IMR-90 (cell line): ENCODE results near the gene CABP7. TPM values are rescaled to one million over a fixed set of nuclear protein-coding genes. Genes with fewer than 3 reads are reported as not detected.

Experiments used
- ATAC-seq: fragments of 200-7000 bp; cut with Tn5 transposase; 2 replicates; pipeline ENCODE4 v1.9.1; 2020; ENCODE audit warnings: low read depth, mild to moderate bottlenecking, moderate library complexity
- BruUV-seq: library from RNA; stranded (reverse); fragments of 400-500 nt; replicated peaks from 2 replicates; lab custom pipeline; 2021; lab: Mats Ljungman, UMichigan
- CTCF ChIA-PET: fragments of 300-600 bp; formaldehyde crosslinking; extraction: SDS; loops from one replicate; lab custom pipeline; 2021; ENCODE audit warnings: antibody characterized with exemption; lab: Yijun Ruan, JAX
- POLR2A ChIA-PET: fragments of 300-600 bp; sonication (Branson Sonifier 250); formaldehyde crosslinking; loops from one replicate; lab custom pipeline; 2022; ENCODE audit warnings: antibody characterized with exemption; ENCODE audit not compliant: unreplicated experiment; lab: Charles Lee
- DNase-seq: peaks from one replicate; pipeline ENCODE4 v3.0.0; 2013
- H2AFZ ChIP-seq: replicated peaks from 2 replicates; pipeline ENCODE3; 2013; ENCODE audit warnings: low read length, mild to moderate bottlenecking; ENCODE audit not compliant: poor library complexity
- H2AK5ac ChIP-seq: 2 replicates; pipeline ENCODE4 v1.6.1; 2013; ENCODE audit warnings: low read depth, low read length, inconsistent platforms
- H2AK9ac ChIP-seq: replicated peaks from 2 replicates; pipeline ENCODE3; 2013; ENCODE audit warnings: mild to moderate bottlenecking, low read depth, low read length, moderate library complexity; ENCODE audit not compliant: poor library complexity
- H2BK120ac ChIP-seq: 2 replicates; pipeline ENCODE4 v1.6.1; 2013; ENCODE audit warnings: low read depth, low read length, inconsistent platforms
- H2BK15ac ChIP-seq: 3 replicates; pipeline ENCODE4 v1.6.1; 2013; ENCODE audit warnings: low read depth, low read length, inconsistent platforms
- H2BK20ac ChIP-seq: 2 replicates; pipeline ENCODE4 v1.6.1; 2013; ENCODE audit warnings: low read depth, mild to moderate bottlenecking, inconsistent platforms, low read length, moderate library complexity
- H2BK5ac ChIP-seq: 2 replicates; pipeline ENCODE4 v1.6.1; 2013; ENCODE audit warnings: mild to moderate bottlenecking, low read depth, low read length, inconsistent platforms; ENCODE audit not compliant: poor library complexity, severe bottlenecking
- H3K14ac ChIP-seq: replicated peaks from 2 replicates; pipeline ENCODE4 v1.6.1; 2013; ENCODE audit warnings: low read depth, low read length, inconsistent platforms
- H3K18ac ChIP-seq: 2 replicates; pipeline ENCODE4 v1.6.1; 2013; ENCODE audit warnings: low read depth, low read length, control low read depth
- H3K23ac ChIP-seq: 2 replicates; pipeline ENCODE4 v1.6.1; 2013; ENCODE audit warnings: low read depth, low read length, inconsistent platforms
- H3K27ac ChIP-seq: 2 replicates; pipeline ENCODE4 v1.5.1; 2013; ENCODE audit warnings: mild to moderate bottlenecking, control low read depth, low read length; ENCODE audit not compliant: insufficient read depth
- H3K27me3 ChIP-seq: 2 replicates; pipeline ENCODE4 v1.6.1; 2013; ENCODE audit warnings: low read length; ENCODE audit not compliant: control insufficient read depth, insufficient read depth
- H3K36me3 ChIP-seq: 2 replicates; pipeline ENCODE4 v1.6.1; 2013; ENCODE audit warnings: low read length, mixed read lengths; ENCODE audit not compliant: control insufficient read depth, insufficient read depth
- H3K4ac ChIP-seq: 2 replicates; pipeline ENCODE4 v1.6.1; 2013; ENCODE audit warnings: low read depth, low read length, inconsistent platforms
- H3K4me1 ChIP-seq: 2 replicates; pipeline ENCODE4 v1.6.1; 2013; ENCODE audit warnings: low read length, mixed read lengths; ENCODE audit not compliant: control insufficient read depth, insufficient read depth
- H3K4me2 ChIP-seq: 2 replicates; pipeline ENCODE4 v1.6.1; 2013; ENCODE audit warnings: low read depth, mild to moderate bottlenecking, control low read depth, low read length, moderate library complexity
- H3K4me3 ChIP-seq: 2 replicates; pipeline ENCODE4 v1.5.1; 2013; ENCODE audit warnings: low read depth, mild to moderate bottlenecking, control low read depth, low read length, moderate library complexity; ENCODE audit not compliant: insufficient read depth
- H3K56ac ChIP-seq: 2 replicates; pipeline ENCODE4 v1.6.1; 2013; ENCODE audit warnings: low read length, inconsistent platforms; ENCODE audit not compliant: insufficient read depth; ENCODE audit errors: extremely low read depth
- H3K79me1 ChIP-seq, 2 experiments: 2 replicates each; pipeline ENCODE4 v1.6.1; 2013; ENCODE audit warnings: low read length in 2 of 2, inconsistent platforms in 1 of 2, low read depth in 1 of 2
- H3K9ac ChIP-seq: 2 replicates; pipeline ENCODE4 v1.6.1; 2013; ENCODE audit warnings: low read depth, low read length, control low read depth
- H3K9me1 ChIP-seq: 2 replicates; pipeline ENCODE4 v1.6.1; 2013; ENCODE audit warnings: low read length, inconsistent platforms; ENCODE audit not compliant: insufficient read depth
- H3K9me3 ChIP-seq: 2 replicates; pipeline ENCODE4 v1.6.1; 2013; ENCODE audit warnings: low read length; ENCODE audit not compliant: control insufficient read depth, insufficient read depth
- H4K20me1 ChIP-seq: 2 replicates; pipeline ENCODE4 v1.6.1; 2013; ENCODE audit warnings: low read length, inconsistent platforms; ENCODE audit not compliant: insufficient read depth
- H4K5ac ChIP-seq: 2 replicates; pipeline ENCODE4 v1.6.1; 2013; ENCODE audit warnings: mild to moderate bottlenecking, low read depth, low read length, control low read depth
- H4K8ac ChIP-seq, 2 experiments: 2 replicates each; pipeline ENCODE4 v1.6.1; 2013; ENCODE audit warnings: low read depth in 2 of 2, low read length in 2 of 2, control low read depth in 1 of 2, inconsistent platforms in 1 of 2
- H4K91ac ChIP-seq: 2 replicates; pipeline ENCODE4 v1.6.1; 2013; ENCODE audit warnings: low read depth, low read length, inconsistent platforms; ENCODE audit not compliant: insufficient read depth
- BHLHE40 ChIP-seq: fragments of 150-350 bp; IDR thresholded peaks from 2 replicates; pipeline ENCODE4 v1.6.1; 2016; ENCODE audit warnings: mild to moderate bottlenecking, low read depth, low read length
- CEBPB ChIP-seq: IDR thresholded peaks from 2 replicates; pipeline ENCODE4 v1.6.1; 2012; ENCODE audit warnings: low read depth, low read length, improper control_type of control experiment
- CHD1 ChIP-seq: IDR thresholded peaks from 2 replicates; pipeline ENCODE4 v1.6.1; 2012; ENCODE audit warnings: low read depth, low read length, improper control_type of control experiment
- FOS ChIP-seq: fragments of 150-350 bp; IDR thresholded peaks from 2 replicates; pipeline ENCODE4 v1.6.1; 2016; ENCODE audit warnings: low read depth, low read length
- MAFK ChIP-seq: IDR thresholded peaks from 2 replicates; pipeline ENCODE4 v1.6.1; 2012; ENCODE audit warnings: low read depth, low read length, improper control_type of control experiment
- MAZ ChIP-seq: IDR thresholded peaks from 2 replicates; pipeline ENCODE4 v1.6.1; 2012; ENCODE audit warnings: low read depth, mild to moderate bottlenecking, low read length, improper control_type of control experiment, moderate library complexity, borderline replicate concordance
- MXI1 ChIP-seq: IDR thresholded peaks from 2 replicates; pipeline ENCODE4 v1.6.1; 2012; ENCODE audit warnings: low read depth, mild to moderate bottlenecking, low read length, moderate library complexity, borderline replicate concordance
- NFE2L2 ChIP-seq: fragments of 150-350 bp; IDR thresholded peaks from 2 replicates; pipeline ENCODE4 v1.6.1; 2016; ENCODE audit warnings: low read depth, mild to moderate bottlenecking, low read length
- POLR2A ChIP-seq: IDR thresholded peaks from 2 replicates; pipeline ENCODE4 v1.6.1; 2012; ENCODE audit warnings: mild to moderate bottlenecking, low read depth, low read length
- RAD21 ChIP-seq: IDR thresholded peaks from 2 replicates; pipeline ENCODE4 v1.6.1; 2012; ENCODE audit warnings: low read length, improper control_type of control experiment
- RCOR1 ChIP-seq: IDR thresholded peaks from 2 replicates; pipeline ENCODE4 v1.6.1; 2012; ENCODE audit warnings: mild to moderate bottlenecking, low read length, improper control_type of control experiment; ENCODE audit not compliant: insufficient replicate concordance
- RFX5 ChIP-seq: IDR thresholded peaks from 2 replicates; pipeline ENCODE4 v1.8.0; 2012; ENCODE audit warnings: low read depth, mild to moderate bottlenecking, low read length, moderate library complexity
- SMC3 ChIP-seq: fragments of 150-350 bp; IDR thresholded peaks from 2 replicates; pipeline ENCODE4 v1.6.1; 2016; ENCODE audit warnings: low read depth, mild to moderate bottlenecking, antibody characterized with exemption, low read length, moderate library complexity
- WGBS, 2 experiments: methylation state at CpG; one replicate each; pipeline versions ENCODE4 v1.1.5 to v1.1.7; 2013; ENCODE audit warnings: missing lambda C conversion rate in 2 of 2; ENCODE audit not compliant: insufficient read length in 1 of 2; ENCODE audit errors: extremely low coverage in 2 of 2; 5-methylcytosine and 5-hydroxymethylcytosine counted together
- dilution Hi-C: fragments of 300-500 bp; cut with HindIII; formaldehyde crosslinking; loops from one replicate; pipeline ENCODE4 v1.14.3; 2018; ENCODE audit warnings: low sequenced_read_pairs; ENCODE audit not compliant: unreplicated experiment
- in situ Hi-C: fragments of 300-500 bp; cut with MboI; formaldehyde crosslinking; loops from 3 replicates; pipeline ENCODE4 v1.14.3; 2019; ENCODE audit warnings: low sequenced_read_pairs, inconsistent platforms, mixed read lengths
- intact Hi-C: fragments of 100-400 bp; cut with micrococcal nuclease; formaldehyde crosslinking; loops from 2 replicates; pipeline ENCODE4 v1.10.0; 2022
- polyA plus RNA-seq, 3 experiments: library from polyadenylated mRNA; depleted of rRNA; stranded (reverse); fragments of >200 nt; gene quantifications; 2 replicates each; pipeline ENCODE4 v1.2.3, GENCODE V29; 2012; ENCODE audit warnings: low replicate concordance in 1 of 3
- total RNA-seq: library from RNA; depleted of rRNA; stranded (reverse); fragments of >200 nt; gene quantifications from 2 replicates; pipeline ENCODE4 v1.2.3, GENCODE V29; 2012
- TF ChIP-seq, protein P1 (sequence below): fragments of 150-350 bp; IDR thresholded peaks from 2 replicates; pipeline ENCODE4 v1.6.1; 2016; ENCODE audit warnings: low read depth, mild to moderate bottlenecking, low read length, moderate library complexity, borderline replicate concordance
- TF ChIP-seq, protein P2 (sequence below): conservative IDR thresholded peaks from 2 replicates; pipeline ENCODE4 v1.5.1; 2012; ENCODE audit warnings: mild to moderate bottlenecking, low read depth, low read length, improper control_type of control experiment
- TF ChIP-seq, protein P3 (sequence below): fragments of 150-350 bp; IDR thresholded peaks from 2 replicates; pipeline ENCODE4 v1.6.1; 2017; ENCODE audit warnings: mild to moderate bottlenecking, antibody characterized with exemption, low read length, low read depth

Gene CABP7
- total and polyA plus RNA-seq, 2 of the 4 experiments (the other 2 are of a cell fraction): under 0.01 to 0.03 TPM

DNA sequence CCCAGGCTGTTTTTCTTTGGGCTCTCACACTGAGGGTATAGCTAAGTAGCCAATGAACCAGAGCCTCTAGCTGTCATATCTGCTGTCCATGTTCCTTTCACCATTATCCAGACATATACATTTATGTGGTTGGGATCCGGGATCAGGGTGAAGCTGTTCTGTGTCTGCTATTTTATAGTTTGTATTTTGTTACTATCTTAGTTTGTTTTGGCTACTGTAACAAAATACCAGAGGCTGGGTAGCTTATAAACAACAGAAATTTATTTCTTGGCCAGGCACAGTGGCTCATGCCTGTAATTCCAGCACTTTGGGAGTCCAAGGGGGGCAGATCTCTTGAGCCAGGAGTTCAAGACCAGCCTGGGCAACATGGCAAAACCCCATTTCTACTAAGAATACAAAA, 40.5 kb upstream of the CABP7 start:
- Histone ChIP-seq H3K36me3 (peaks cover 70% of the 10 kb centered on the region), H3K18ac (no peak overlapping the region), H2BK20ac (no peak overlapping the region), H2BK15ac (no peak overlapping the region), H3K27me3 (no peaks in the 10 kb centered on the region), H4K20me1 (peaks cover 4% of the 10 kb centered on the region; the same call in 1 of the 2 replicates), H3K23ac (no peak overlapping the region), H3K9me3 (no peaks in the 10 kb centered on the region), H3K9me1 (peaks cover 3% of the 10 kb centered on the region; the same call in 1 of the 2 replicates), H3K4ac (no peak overlapping the region), H3K9ac (no peak overlapping the region), H3K4me3 (no peak overlapping the region), H3K56ac (no peak overlapping the region), H2BK5ac (no peak overlapping the region), H4K8ac (no peak overlapping the region), H4K5ac (no peak overlapping the region), H4K91ac (no peak overlapping the region), H2BK120ac (no peak overlapping the region), H2AK5ac (no peak overlapping the region), H3K79me1 (peaks cover 11 to 16% of the 10 kb centered on the region in 2 experiments; a peak in 2 of 4 replicates), H3K4me2 (no peak overlapping the region), H3K14ac (no peak overlapping the region), H3K4me1 (peaks cover 7% of the 10 kb centered on the region), H2AK9ac (no peak overlapping the region), H2AFZ (no peak overlapping the region), H3K27ac (no peak overlapping the region)
- ChIA-PET CTCF (interaction anchor here (1.0 to 2.5 kb wide), 2 partner anchors 9 to 10 kb away, joined by 6 to 9 read pairs; no protein-coding TSS in a partner anchor), POLR2A (no interaction called here)
- no CpG with 5 or more reads among the region's 1 CpG for WGBS, 2 experiments
- ATAC-seq (peak; percentile 82), DNase-seq (peak; percentile 19)
- in situ Hi-C loops (no loop called here), dilution Hi-C loops (loop anchor here (25.0 kb wide), 1 partner anchor 358 kb away; no protein-coding TSS in a partner anchor), intact Hi-C loops (no loop called here)
- BruUV-seq: no TSS peak
- no peak for TF ChIP-seq SMC3
- no peak for TF ChIP-seq RFX5
- no peak for TF ChIP-seq CEBPB
- TF ChIP-seq, protein P1, sequence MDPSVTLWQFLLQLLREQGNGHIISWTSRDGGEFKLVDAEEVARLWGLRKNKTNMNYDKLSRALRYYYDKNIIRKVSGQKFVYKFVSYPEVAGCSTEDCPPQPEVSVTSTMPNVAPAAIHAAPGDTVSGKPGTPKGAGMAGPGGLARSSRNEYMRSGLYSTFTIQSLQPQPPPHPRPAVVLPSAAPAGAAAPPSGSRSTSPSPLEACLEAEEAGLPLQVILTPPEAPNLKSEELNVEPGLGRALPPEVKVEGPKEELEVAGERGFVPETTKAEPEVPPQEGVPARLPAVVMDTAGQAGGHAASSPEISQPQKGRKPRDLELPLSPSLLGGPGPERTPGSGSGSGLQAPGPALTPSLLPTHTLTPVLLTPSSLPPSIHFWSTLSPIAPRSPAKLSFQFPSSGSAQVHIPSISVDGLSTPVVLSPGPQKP: no peak
- no peak for TF ChIP-seq RAD21
- TF ChIP-seq NFE2L2: no peak
- TF ChIP-seq FOS: no peak
- no peak for TF ChIP-seq POLR2A
- no peak for TF ChIP-seq MAFK
- TF ChIP-seq MAZ: no peak
- TF ChIP-seq, protein P2, sequence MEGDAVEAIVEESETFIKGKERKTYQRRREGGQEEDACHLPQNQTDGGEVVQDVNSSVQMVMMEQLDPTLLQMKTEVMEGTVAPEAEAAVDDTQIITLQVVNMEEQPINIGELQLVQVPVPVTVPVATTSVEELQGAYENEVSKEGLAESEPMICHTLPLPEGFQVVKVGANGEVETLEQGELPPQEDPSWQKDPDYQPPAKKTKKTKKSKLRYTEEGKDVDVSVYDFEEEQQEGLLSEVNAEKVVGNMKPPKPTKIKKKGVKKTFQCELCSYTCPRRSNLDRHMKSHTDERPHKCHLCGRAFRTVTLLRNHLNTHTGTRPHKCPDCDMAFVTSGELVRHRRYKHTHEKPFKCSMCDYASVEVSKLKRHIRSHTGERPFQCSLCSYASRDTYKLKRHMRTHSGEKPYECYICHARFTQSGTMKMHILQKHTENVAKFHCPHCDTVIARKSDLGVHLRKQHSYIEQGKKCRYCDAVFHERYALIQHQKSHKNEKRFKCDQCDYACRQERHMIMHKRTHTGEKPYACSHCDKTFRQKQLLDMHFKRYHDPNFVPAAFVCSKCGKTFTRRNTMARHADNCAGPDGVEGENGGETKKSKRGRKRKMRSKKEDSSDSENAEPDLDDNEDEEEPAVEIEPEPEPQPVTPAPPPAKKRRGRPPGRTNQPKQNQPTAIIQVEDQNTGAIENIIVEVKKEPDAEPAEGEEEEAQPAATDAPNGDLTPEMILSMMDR: no peak
- TF ChIP-seq BHLHE40: no peak
- TF ChIP-seq RCOR1: no peak
- TF ChIP-seq, protein P3, sequence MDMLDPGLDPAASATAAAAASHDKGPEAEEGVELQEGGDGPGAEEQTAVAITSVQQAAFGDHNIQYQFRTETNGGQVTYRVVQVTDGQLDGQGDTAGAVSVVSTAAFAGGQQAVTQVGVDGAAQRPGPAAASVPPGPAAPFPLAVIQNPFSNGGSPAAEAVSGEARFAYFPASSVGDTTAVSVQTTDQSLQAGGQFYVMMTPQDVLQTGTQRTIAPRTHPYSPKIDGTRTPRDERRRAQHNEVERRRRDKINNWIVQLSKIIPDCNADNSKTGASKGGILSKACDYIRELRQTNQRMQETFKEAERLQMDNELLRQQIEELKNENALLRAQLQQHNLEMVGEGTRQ: no peak
- no peak for TF ChIP-seq CHD1
- no peak for TF ChIP-seq MXI1
